IMR-90 (cell line): Measurements from ENCODE around the gene LRRC41. TPM values are rescaled to one million over a fixed set of nuclear protein-coding genes. Genes with fewer than 3 reads are reported as not detected.
A peak's percentile ranks its signal among the peaks of the same experiment; 100 is the strongest.

ENCODE experiments used
- ATAC-seq: fragments of 200-7000 bp; cut with Tn5 transposase; 2 replicates; pipeline ENCODE4 v1.9.1; 2020; ENCODE audit warnings: low read depth, mild to moderate bottlenecking, moderate library complexity
- BruUV-seq: library from RNA; stranded (reverse); fragments of 400-500 nt; replicated peaks from 2 replicates; lab custom pipeline; 2021; lab: Mats Ljungman, UMichigan
- CTCF ChIA-PET: fragments of 300-600 bp; formaldehyde crosslinking; extraction: SDS; loops from one replicate; lab custom pipeline; 2021; ENCODE audit warnings: antibody characterized with exemption; lab: Yijun Ruan, JAX
- POLR2A ChIA-PET: fragments of 300-600 bp; sonication (Branson Sonifier 250); formaldehyde crosslinking; loops from one replicate; lab custom pipeline; 2022; ENCODE audit warnings: antibody characterized with exemption; ENCODE audit not compliant: unreplicated experiment; lab: Charles Lee
- DNase-seq: peaks from one replicate; pipeline ENCODE4 v3.0.0; 2013
- H2AFZ ChIP-seq: replicated peaks from 2 replicates; pipeline ENCODE3; 2013; ENCODE audit warnings: low read length, mild to moderate bottlenecking; ENCODE audit not compliant: poor library complexity
- H2AK5ac ChIP-seq: 2 replicates; pipeline ENCODE4 v1.6.1; 2013; ENCODE audit warnings: low read depth, low read length, inconsistent platforms
- H2AK9ac ChIP-seq: replicated peaks from 2 replicates; pipeline ENCODE3; 2013; ENCODE audit warnings: mild to moderate bottlenecking, low read depth, low read length, moderate library complexity; ENCODE audit not compliant: poor library complexity
- H2BK120ac ChIP-seq: 2 replicates; pipeline ENCODE4 v1.6.1; 2013; ENCODE audit warnings: low read depth, low read length, inconsistent platforms
- H2BK15ac ChIP-seq: 3 replicates; pipeline ENCODE4 v1.6.1; 2013; ENCODE audit warnings: low read depth, low read length, inconsistent platforms
- H2BK20ac ChIP-seq: 2 replicates; pipeline ENCODE4 v1.6.1; 2013; ENCODE audit warnings: low read depth, mild to moderate bottlenecking, inconsistent platforms, low read length, moderate library complexity
- H2BK5ac ChIP-seq: 2 replicates; pipeline ENCODE4 v1.6.1; 2013; ENCODE audit warnings: mild to moderate bottlenecking, low read depth, low read length, inconsistent platforms; ENCODE audit not compliant: poor library complexity, severe bottlenecking
- H3K14ac ChIP-seq: replicated peaks from 2 replicates; pipeline ENCODE4 v1.6.1; 2013; ENCODE audit warnings: low read depth, low read length, inconsistent platforms
- H3K18ac ChIP-seq: 2 replicates; pipeline ENCODE4 v1.6.1; 2013; ENCODE audit warnings: low read depth, low read length, control low read depth
- H3K23ac ChIP-seq: 2 replicates; pipeline ENCODE4 v1.6.1; 2013; ENCODE audit warnings: low read depth, low read length, inconsistent platforms
- H3K27ac ChIP-seq: 2 replicates; pipeline ENCODE4 v1.5.1; 2013; ENCODE audit warnings: mild to moderate bottlenecking, control low read depth, low read length; ENCODE audit not compliant: insufficient read depth
- H3K27me3 ChIP-seq: 2 replicates; pipeline ENCODE4 v1.6.1; 2013; ENCODE audit warnings: low read length; ENCODE audit not compliant: control insufficient read depth, insufficient read depth
- H3K36me3 ChIP-seq: 2 replicates; pipeline ENCODE4 v1.6.1; 2013; ENCODE audit warnings: low read length, mixed read lengths; ENCODE audit not compliant: control insufficient read depth, insufficient read depth
- H3K4ac ChIP-seq: 2 replicates; pipeline ENCODE4 v1.6.1; 2013; ENCODE audit warnings: low read depth, low read length, inconsistent platforms
- H3K4me1 ChIP-seq: 2 replicates; pipeline ENCODE4 v1.6.1; 2013; ENCODE audit warnings: low read length, mixed read lengths; ENCODE audit not compliant: control insufficient read depth, insufficient read depth
- H3K4me2 ChIP-seq: 2 replicates; pipeline ENCODE4 v1.6.1; 2013; ENCODE audit warnings: low read depth, mild to moderate bottlenecking, control low read depth, low read length, moderate library complexity
- H3K4me3 ChIP-seq: 2 replicates; pipeline ENCODE4 v1.5.1; 2013; ENCODE audit warnings: low read depth, mild to moderate bottlenecking, control low read depth, low read length, moderate library complexity; ENCODE audit not compliant: insufficient read depth
- H3K56ac ChIP-seq: 2 replicates; pipeline ENCODE4 v1.6.1; 2013; ENCODE audit warnings: low read length, inconsistent platforms; ENCODE audit not compliant: insufficient read depth; ENCODE audit errors: extremely low read depth
- H3K79me1 ChIP-seq, 2 experiments: 2 replicates each; pipeline ENCODE4 v1.6.1; 2013; ENCODE audit warnings: low read length in 2 of 2, inconsistent platforms in 1 of 2, low read depth in 1 of 2
- H3K9ac ChIP-seq: 2 replicates; pipeline ENCODE4 v1.6.1; 2013; ENCODE audit warnings: low read depth, low read length, control low read depth
- H3K9me1 ChIP-seq: 2 replicates; pipeline ENCODE4 v1.6.1; 2013; ENCODE audit warnings: low read length, inconsistent platforms; ENCODE audit not compliant: insufficient read depth
- H3K9me3 ChIP-seq: 2 replicates; pipeline ENCODE4 v1.6.1; 2013; ENCODE audit warnings: low read length; ENCODE audit not compliant: control insufficient read depth, insufficient read depth
- H4K20me1 ChIP-seq: 2 replicates; pipeline ENCODE4 v1.6.1; 2013; ENCODE audit warnings: low read length, inconsistent platforms; ENCODE audit not compliant: insufficient read depth
- H4K5ac ChIP-seq: 2 replicates; pipeline ENCODE4 v1.6.1; 2013; ENCODE audit warnings: mild to moderate bottlenecking, low read depth, low read length, control low read depth
- H4K8ac ChIP-seq, 2 experiments: 2 replicates each; pipeline ENCODE4 v1.6.1; 2013; ENCODE audit warnings: low read depth in 2 of 2, low read length in 2 of 2, control low read depth in 1 of 2, inconsistent platforms in 1 of 2
- H4K91ac ChIP-seq: 2 replicates; pipeline ENCODE4 v1.6.1; 2013; ENCODE audit warnings: low read depth, low read length, inconsistent platforms; ENCODE audit not compliant: insufficient read depth
- BHLHE40 ChIP-seq: fragments of 150-350 bp; IDR thresholded peaks from 2 replicates; pipeline ENCODE4 v1.6.1; 2016; ENCODE audit warnings: mild to moderate bottlenecking, low read depth, low read length
- CEBPB ChIP-seq: IDR thresholded peaks from 2 replicates; pipeline ENCODE4 v1.6.1; 2012; ENCODE audit warnings: low read depth, low read length, improper control_type of control experiment
- CHD1 ChIP-seq: IDR thresholded peaks from 2 replicates; pipeline ENCODE4 v1.6.1; 2012; ENCODE audit warnings: low read depth, low read length, improper control_type of control experiment
- FOS ChIP-seq: fragments of 150-350 bp; IDR thresholded peaks from 2 replicates; pipeline ENCODE4 v1.6.1; 2016; ENCODE audit warnings: low read depth, low read length
- MXI1 ChIP-seq: IDR thresholded peaks from 2 replicates; pipeline ENCODE4 v1.6.1; 2012; ENCODE audit warnings: low read depth, mild to moderate bottlenecking, low read length, moderate library complexity, borderline replicate concordance
- POLR2A ChIP-seq: IDR thresholded peaks from 2 replicates; pipeline ENCODE4 v1.6.1; 2012; ENCODE audit warnings: mild to moderate bottlenecking, low read depth, low read length
- RAD21 ChIP-seq: IDR thresholded peaks from 2 replicates; pipeline ENCODE4 v1.6.1; 2012; ENCODE audit warnings: low read length, improper control_type of control experiment
- RCOR1 ChIP-seq: IDR thresholded peaks from 2 replicates; pipeline ENCODE4 v1.6.1; 2012; ENCODE audit warnings: mild to moderate bottlenecking, low read length, improper control_type of control experiment; ENCODE audit not compliant: insufficient replicate concordance
- RFX5 ChIP-seq: IDR thresholded peaks from 2 replicates; pipeline ENCODE4 v1.8.0; 2012; ENCODE audit warnings: low read depth, mild to moderate bottlenecking, low read length, moderate library complexity
- SMC3 ChIP-seq: fragments of 150-350 bp; IDR thresholded peaks from 2 replicates; pipeline ENCODE4 v1.6.1; 2016; ENCODE audit warnings: low read depth, mild to moderate bottlenecking, antibody characterized with exemption, low read length, moderate library complexity
- WGBS, 2 experiments: methylation state at CpG; one replicate each; pipeline versions ENCODE4 v1.1.5 to v1.1.7; 2013; ENCODE audit warnings: missing lambda C conversion rate in 2 of 2; ENCODE audit not compliant: insufficient read length in 1 of 2; ENCODE audit errors: extremely low coverage in 2 of 2; 5-methylcytosine and 5-hydroxymethylcytosine counted together
- dilution Hi-C: fragments of 300-500 bp; cut with HindIII; formaldehyde crosslinking; loops from one replicate; pipeline ENCODE4 v1.14.3; 2018; ENCODE audit warnings: low sequenced_read_pairs; ENCODE audit not compliant: unreplicated experiment
- in situ Hi-C: fragments of 300-500 bp; cut with MboI; formaldehyde crosslinking; loops from 3 replicates; pipeline ENCODE4 v1.14.3; 2019; ENCODE audit warnings: low sequenced_read_pairs, inconsistent platforms, mixed read lengths
- intact Hi-C: fragments of 100-400 bp; cut with micrococcal nuclease; formaldehyde crosslinking; loops from 2 replicates; pipeline ENCODE4 v1.10.0; 2022
- polyA plus RNA-seq, 3 experiments: library from polyadenylated mRNA; depleted of rRNA; stranded (reverse); fragments of >200 nt; gene quantifications; 2 replicates each; pipeline ENCODE4 v1.2.3, GENCODE V29; 2012; ENCODE audit warnings: low replicate concordance in 1 of 3
- total RNA-seq: library from RNA; depleted of rRNA; stranded (reverse); fragments of >200 nt; gene quantifications from 2 replicates; pipeline ENCODE4 v1.2.3, GENCODE V29; 2012
- TF ChIP-seq, protein P1 (sequence below): fragments of 150-350 bp; IDR thresholded peaks from 2 replicates; pipeline ENCODE4 v1.6.1; 2016; ENCODE audit warnings: low read depth, mild to moderate bottlenecking, low read length, moderate library complexity, borderline replicate concordance
- TF ChIP-seq, protein P2 (sequence below): fragments of 150-350 bp; IDR thresholded peaks from 2 replicates; pipeline ENCODE4 v1.6.1; 2017; ENCODE audit warnings: mild to moderate bottlenecking, antibody characterized with exemption, low read length, low read depth

The LRRC41 gene
- total and polyA plus RNA-seq, 2 of the 4 experiments (the other 2 are of a cell fraction), result 67.6 to 83.2 TPM

DNA sequence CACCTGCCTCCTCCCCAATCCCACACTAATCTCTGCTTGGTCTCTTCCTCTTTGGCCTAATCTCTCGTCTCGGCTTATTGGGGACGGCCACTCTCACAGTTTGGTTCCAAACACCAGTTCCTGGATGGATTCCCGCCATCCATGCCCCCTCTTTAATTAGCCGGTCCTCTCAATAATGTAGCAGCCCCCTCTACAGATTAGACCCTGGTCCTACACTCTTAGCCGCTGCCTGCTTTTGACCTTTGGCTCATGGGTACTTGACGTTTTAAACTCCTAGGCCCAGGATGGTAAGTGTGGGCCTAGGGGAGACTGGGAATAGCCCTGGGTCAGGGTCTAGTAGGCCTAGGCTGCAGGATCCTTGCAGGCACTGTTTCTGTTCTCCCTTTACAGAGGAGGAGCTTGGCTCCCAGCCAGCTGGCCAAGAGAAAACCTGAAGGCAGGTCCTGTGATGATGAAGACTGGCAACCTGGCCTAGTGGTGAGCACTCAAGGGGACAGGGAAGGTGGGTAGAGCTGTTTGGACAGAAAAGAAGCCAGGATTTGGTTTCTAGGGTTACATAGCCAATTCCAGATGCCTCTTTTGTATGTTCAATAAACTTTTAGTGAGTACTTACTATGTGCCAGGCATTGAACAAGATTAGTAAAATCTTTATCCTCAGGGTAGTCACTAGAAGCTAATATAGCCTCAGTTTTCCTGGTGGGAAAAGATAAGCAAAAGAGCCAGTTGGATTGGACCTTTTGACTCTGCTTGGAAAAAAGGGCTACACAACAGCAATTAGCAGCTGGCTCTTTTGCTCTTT is 55.1 kb downstream of the LRRC41 start:
- peak overlapping the region; percentile 83 for H3K4me3 ChIP-seq
- H3K14ac ChIP-seq, result 0 out of 2 replicates have a peak overlapping the region, but pooled peaks have one; percentile 41
- intact Hi-C loops, result no loop called here
- no peak for TF ChIP-seq BHLHE40
- TF ChIP-seq CHD1, result no peak
- no peak for TF ChIP-seq POLR2A
- TF ChIP-seq, protein P1, sequence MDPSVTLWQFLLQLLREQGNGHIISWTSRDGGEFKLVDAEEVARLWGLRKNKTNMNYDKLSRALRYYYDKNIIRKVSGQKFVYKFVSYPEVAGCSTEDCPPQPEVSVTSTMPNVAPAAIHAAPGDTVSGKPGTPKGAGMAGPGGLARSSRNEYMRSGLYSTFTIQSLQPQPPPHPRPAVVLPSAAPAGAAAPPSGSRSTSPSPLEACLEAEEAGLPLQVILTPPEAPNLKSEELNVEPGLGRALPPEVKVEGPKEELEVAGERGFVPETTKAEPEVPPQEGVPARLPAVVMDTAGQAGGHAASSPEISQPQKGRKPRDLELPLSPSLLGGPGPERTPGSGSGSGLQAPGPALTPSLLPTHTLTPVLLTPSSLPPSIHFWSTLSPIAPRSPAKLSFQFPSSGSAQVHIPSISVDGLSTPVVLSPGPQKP, result no peak
- TF ChIP-seq, protein P2, sequence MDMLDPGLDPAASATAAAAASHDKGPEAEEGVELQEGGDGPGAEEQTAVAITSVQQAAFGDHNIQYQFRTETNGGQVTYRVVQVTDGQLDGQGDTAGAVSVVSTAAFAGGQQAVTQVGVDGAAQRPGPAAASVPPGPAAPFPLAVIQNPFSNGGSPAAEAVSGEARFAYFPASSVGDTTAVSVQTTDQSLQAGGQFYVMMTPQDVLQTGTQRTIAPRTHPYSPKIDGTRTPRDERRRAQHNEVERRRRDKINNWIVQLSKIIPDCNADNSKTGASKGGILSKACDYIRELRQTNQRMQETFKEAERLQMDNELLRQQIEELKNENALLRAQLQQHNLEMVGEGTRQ, result no peak
- no peak for TF ChIP-seq RAD21
- TF ChIP-seq CEBPB, result no peak
- no peak for TF ChIP-seq RCOR1
- TF ChIP-seq SMC3, result no peak
- TF ChIP-seq FOS, result no peak
- no peak for TF ChIP-seq MXI1
- TF ChIP-seq RFX5, result no peak
- BruUV-seq, result no TSS peak
- no peaks in the 10 kb centered on the region for H4K20me1 ChIP-seq
- no peak for DNase-seq
- H2BK15ac ChIP-seq, result no peak overlapping the region
- H3K4me1 ChIP-seq, result peaks cover 3% of the 10 kb centered on the region; the same call in 1 of the 2 replicates
- no peak overlapping the region for H2BK120ac ChIP-seq
- H4K5ac ChIP-seq, result no peak overlapping the region
- peaks cover 10% of the 10 kb centered on the region; the same call in 1 of the 2 replicates for H3K9me1 ChIP-seq
- no peaks in the 10 kb centered on the region for H3K27me3 ChIP-seq
- H3K27ac ChIP-seq, result peak overlapping the region; percentile 6; the same call in 1 of the 2 replicates
- peaks cover 17 to 38% of the 10 kb centered on the region in 2 experiments; a peak in 3 of 4 replicates for H3K79me1 ChIP-seq
- WGBS, 2 experiments, result 0% methylated on average over 5 of the region's 7 CpGs; no CpG with 5 or more reads in 1 of the 2 experiments
- H3K4me2 ChIP-seq, result peak overlapping the region; percentile 88
- no peak overlapping the region for H3K18ac ChIP-seq
- dilution Hi-C loops, result no loop called here
- no peaks in the 10 kb centered on the region for H3K36me3 ChIP-seq
- POLR2A ChIA-PET, result no interaction called here
- H3K56ac ChIP-seq, result no peak overlapping the region
- no peak for ATAC-seq
- no peaks in the 10 kb centered on the region for H3K9me3 ChIP-seq
- in situ Hi-C loops, result no loop called here
- H2AK5ac ChIP-seq, result peak overlapping the region; percentile 28; the same call in 1 of the 2 replicates
- H2AFZ ChIP-seq, result peak overlapping the region; percentile 98
- no peak overlapping the region for H3K23ac ChIP-seq
- CTCF ChIA-PET, result no interaction called here
- H2BK5ac ChIP-seq, result no peak overlapping the region
- peak overlapping the region; percentile 48; the same call in 1 of the 2 replicates for H3K4ac ChIP-seq
- no peak overlapping the region for H2BK20ac ChIP-seq
- no peak overlapping the region for H4K91ac ChIP-seq
- H2AK9ac ChIP-seq, result peak overlapping the region; percentile 66
- peak overlapping the region in 1 of 2 experiments; percentile 32; a peak in 2 of 4 replicates for H4K8ac ChIP-seq
- H3K9ac ChIP-seq, result peak overlapping the region; percentile 24; the same call in 1 of the 2 replicates
